HepG2 (cell line): ENCODE data around the gene RNLS. TPM values are rescaled to one million over a fixed set of nuclear protein-coding genes. Genes with fewer than 3 reads are reported as not detected.

Experiments used
- ATAC-seq: fragments of 200-7000 bp; cut with Tn5 transposase; 3 replicates; pipeline ENCODE4 v1.9.1; 2020; ENCODE audit warnings: mild to moderate bottlenecking, moderate library complexity
- BruUV-seq: library from RNA; stranded (reverse); fragments of 400-500 nt; replicated peaks from 2 replicates; lab custom pipeline; 2021; lab: Mats Ljungman, UMichigan
- CTCF ChIA-PET: fragments of 300-600 bp; formaldehyde crosslinking; extraction: SDS; loops from one replicate; lab custom pipeline; 2021; ENCODE audit warnings: low total read pairs, inconsistent platforms, low intra/inter-chr PET ratio; lab: Yijun Ruan, JAX
- POLR2A ChIA-PET: fragments of 350-600 bp; sonication (Branson Sonifier 250); formaldehyde crosslinking; loops from one replicate; lab custom pipeline; 2020; ENCODE audit warnings: antibody characterized with exemption, inconsistent platforms; lab: Yijun Ruan, JAX
- DNase-seq: peaks from one replicate; pipeline ENCODE4 v3.0.0-alpha.2; 2015; ENCODE audit warnings: low spot score
- FAIRE-seq: peaks from 3 replicates; lab custom pipeline; 2011; peaks lifted over from hg19 to GRCh38; lab: Jason Lieb, UNC
- H2AFZ ChIP-seq: one replicate; pipeline ENCODE4 v1.6.1; 2011; ENCODE audit warnings: low read length, inconsistent platforms
- H3K27ac ChIP-seq: fragments of 300-600 bp; 3 replicates; pipeline ENCODE4 v1.8.0; 2011; ENCODE audit warnings: mixed run types, mild to moderate bottlenecking, mixed read lengths, low read length, inconsistent platforms; ENCODE audit not compliant: insufficient read depth; ENCODE audit errors: extremely low read length
- H3K27me3 ChIP-seq, 2 experiments: fragments of 200-600 bp in 1 of 2; 2 replicates in 1 of 2; 3 replicates in 1 of 2; pipeline versions ENCODE4 v1.6.0 to v1.8.0; 2011; ENCODE audit warnings: low read length in 2 of 2, mild to moderate bottlenecking in 2 of 2, moderate library complexity in 2 of 2, inconsistent platforms in 1 of 2; ENCODE audit not compliant: insufficient read depth in 2 of 2, control insufficient read depth in 1 of 2
- H3K36me3 ChIP-seq, 2 experiments: fragments of 200-600 bp in 1 of 2; replicated peaks in 1 of 2; 2 replicates in 1 of 2; 3 replicates in 1 of 2; pipeline versions ENCODE4 v1.5.1 to v1.8.0; 2011; ENCODE audit warnings: low read length in 2 of 2, inconsistent platforms in 1 of 2; ENCODE audit not compliant: insufficient read depth in 2 of 2, control insufficient read depth in 1 of 2
- H3K4me1 ChIP-seq: 2 replicates; pipeline ENCODE4 v1.5.1; 2012; ENCODE audit warnings: low read length, inconsistent platforms; ENCODE audit not compliant: insufficient read depth
- H3K4me2 ChIP-seq: 2 replicates; pipeline ENCODE4 v1.6.0; 2011; ENCODE audit warnings: low read depth, low read length, inconsistent platforms
- H3K4me3 ChIP-seq, 3 experiments: fragments of 200-600 bp in 1 of 3; sonication (generic), shearing (Covaris generic) in 1 of 3; replicated peaks in 1 of 3; 2 replicates each; pipeline ENCODE4 v1.5.1; 2011 to 2016; ENCODE audit warnings: low read length in 3 of 3, inconsistent platforms in 2 of 3, low read depth in 2 of 3, mild to moderate bottlenecking in 2 of 3, control low read depth in 1 of 3, mixed read lengths in 1 of 3; ENCODE audit not compliant: insufficient read depth in 1 of 3
- H3K79me2 ChIP-seq: one replicate; pipeline ENCODE4 v1.6.1; 2011; ENCODE audit warnings: low read length, inconsistent platforms; ENCODE audit not compliant: insufficient read depth
- H3K9ac ChIP-seq: 2 replicates; pipeline ENCODE4 v1.6.0; 2011; ENCODE audit warnings: mild to moderate bottlenecking, low read depth, low read length, inconsistent platforms; ENCODE audit not compliant: insufficient read depth
- H3K9me3 ChIP-seq: 2 replicates; pipeline ENCODE4 v1.5.1; 2012; ENCODE audit warnings: mild to moderate bottlenecking, low read length
- H4K20me1 ChIP-seq: 2 replicates; pipeline ENCODE4 v1.6.0; 2011; ENCODE audit warnings: inconsistent platforms, mild to moderate bottlenecking, low read length, moderate library complexity; ENCODE audit not compliant: insufficient read depth
- CBFB ChIP-seq: sonication (generic); formaldehyde crosslinking; IDR thresholded peaks from 2 replicates; pipeline ENCODE4 v1.4.0; 2020; ENCODE audit warnings: missing genetic modification reagents
- HNF4A ChIP-seq: sonication (generic); formaldehyde crosslinking; IDR thresholded peaks from 2 replicates; pipeline ENCODE4 v1.4.0; 2020; ENCODE audit warnings: missing genetic modification reagents
- HOXA3 ChIP-seq: sonication (generic); formaldehyde crosslinking; IDR thresholded peaks from 2 replicates; pipeline ENCODE4 v1.5.0; 2020; ENCODE audit warnings: missing genetic modification reagents
- MATR3 ChIP-seq: sonication (generic); formaldehyde crosslinking; IDR thresholded peaks from 2 replicates; pipeline ENCODE4 v1.4.0; 2020; ENCODE audit warnings: missing genetic modification reagents
- MBNL3 ChIP-seq: fragments of 250-450 bp; sonication (Bioruptor Pico); conservative IDR thresholded peaks from 2 replicates; pipeline ENCODE4 v1.8.0; 2022; ENCODE audit warnings: mild to moderate bottlenecking, inconsistent platforms
- MIER2 ChIP-seq: IDR thresholded peaks from 2 replicates; pipeline ENCODE4 v1.6.1; 2016; ENCODE audit warnings: missing biosample characterization, missing genetic modification reagents
- MXD1 ChIP-seq: sonication (generic); formaldehyde crosslinking; IDR thresholded peaks from 2 replicates; pipeline ENCODE4 v1.4.0; 2020; ENCODE audit warnings: mild to moderate bottlenecking, missing genetic modification reagents
- NBN ChIP-seq: fragments of 450-650 bp; conservative IDR thresholded peaks from 2 replicates; pipeline ENCODE4 v1.6.1; 2017
- RFX1 ChIP-seq: fragments of 450-650 bp; IDR thresholded peaks from 2 replicates; pipeline ENCODE4 v1.6.1; 2017
- ZFP36 ChIP-seq: fragments of 150-350 bp; IDR thresholded peaks from 2 replicates; pipeline ENCODE4 v1.6.1; 2018; ENCODE audit warnings: borderline replicate concordance, low read length, low read depth; ENCODE audit not compliant: partially characterized antibody
- ZNF124 ChIP-seq: sonication (generic); formaldehyde crosslinking; IDR thresholded peaks from 2 replicates; pipeline ENCODE4 v1.4.0; 2020; ENCODE audit warnings: missing genetic modification reagents
- ZNF282 ChIP-seq: fragments of 450-650 bp; IDR thresholded peaks from 2 replicates; pipeline ENCODE4 v1.6.1; 2018; ENCODE audit not compliant: partially characterized antibody
- ZNF30 ChIP-seq: sonication (generic); formaldehyde crosslinking; IDR thresholded peaks from 2 replicates; pipeline ENCODE4 v1.5.0; 2020; ENCODE audit warnings: mild to moderate bottlenecking, missing genetic modification reagents
- ZNF678 ChIP-seq: sonication (generic); formaldehyde crosslinking; IDR thresholded peaks from 2 replicates; pipeline ENCODE4 v1.4.0; 2020; ENCODE audit warnings: mild to moderate bottlenecking, missing genetic modification reagents
- ZNF75D ChIP-seq: sonication (generic); formaldehyde crosslinking; IDR thresholded peaks from 2 replicates; pipeline ENCODE4 v1.8.1; 2023; ENCODE audit warnings: missing genetic modification reagents, mild to moderate bottlenecking, borderline replicate concordance
- ZNF839 ChIP-seq: sonication (generic); formaldehyde crosslinking; IDR thresholded peaks from 2 replicates; pipeline ENCODE4 v1.4.0; 2020; ENCODE audit warnings: missing genetic modification reagents, mild to moderate bottlenecking, borderline replicate concordance
- WGBS: methylation state at CpG from one replicate; pipeline ENCODE4 v1.1.6; 2017; ENCODE audit warnings: low lambda C conversion rate; 5-methylcytosine and 5-hydroxymethylcytosine counted together
- in situ Hi-C: cut with HindIII; loops from 2 replicates; pipeline ENCODE4 v1.10.0; 2017; ENCODE audit warnings: low pct_unique_long_range_greater_than_20kb; ENCODE audit not compliant: extremely low pct_ligation_motif_present
- intact Hi-C: fragments of 100-400 bp; cut with micrococcal nuclease; formaldehyde crosslinking; loops from one replicate; pipeline ENCODE4 v1.10.0; 2022; ENCODE audit not compliant: unreplicated experiment
- polyA plus RNA-seq, 8 experiments: library from polyadenylated mRNA; depleted of rRNA in 3 of 8; stranded (reverse) in 7 of 8; unstranded in 1 of 8; fragments of >200 nt; fragmentation: Illumina TruSeq in 4 of 8; extraction: Trizol in 4 of 8; gene quantifications; 2 replicates each; pipeline versions ENCODE4 v1.2.1 to v1.2.3, GENCODE V29; 2011 to 2016; ENCODE audit warnings: low read depth in 4 of 8, missing spikeins in 1 of 8, mixed read lengths in 1 of 8; ENCODE audit not compliant: insufficient read depth in 1 of 8
- total RNA-seq, 5 experiments: library from RNA; depleted of rRNA; stranded (reverse); fragments of >200 nt; fragmentation: Illumina TruSeq; extraction: Trizol; gene quantifications; 2 replicates each; pipeline ENCODE4 v1.2.3, GENCODE V29; 2016; ENCODE audit warnings: low read depth in 1 of 5
- TF ChIP-seq, protein P1 (sequence below): sonication (generic); formaldehyde crosslinking; IDR thresholded peaks from 2 replicates; pipeline ENCODE4 v1.5.1; 2020; ENCODE audit warnings: missing genetic modification reagents, mild to moderate bottlenecking, borderline replicate concordance
- TF ChIP-seq, protein P2 (sequence below), 2 experiments: sonication (generic) in 1 of 2; formaldehyde crosslinking in 1 of 2; IDR thresholded peaks; 2 replicates each; pipeline versions ENCODE4 v1.4.0 to v1.6.1; 2018 to 2020; ENCODE audit warnings: missing genetic modification reagents in 2 of 2, borderline replicate concordance in 1 of 2, low read depth in 1 of 2, mild to moderate bottlenecking in 1 of 2, missing biosample characterization in 1 of 2

Gene RNLS
- total and polyA plus RNA-seq, 2 of the 13 experiments (the other 11 are each of a cell fraction or from before 2014, with no cell fraction given): not detected

DNA sequence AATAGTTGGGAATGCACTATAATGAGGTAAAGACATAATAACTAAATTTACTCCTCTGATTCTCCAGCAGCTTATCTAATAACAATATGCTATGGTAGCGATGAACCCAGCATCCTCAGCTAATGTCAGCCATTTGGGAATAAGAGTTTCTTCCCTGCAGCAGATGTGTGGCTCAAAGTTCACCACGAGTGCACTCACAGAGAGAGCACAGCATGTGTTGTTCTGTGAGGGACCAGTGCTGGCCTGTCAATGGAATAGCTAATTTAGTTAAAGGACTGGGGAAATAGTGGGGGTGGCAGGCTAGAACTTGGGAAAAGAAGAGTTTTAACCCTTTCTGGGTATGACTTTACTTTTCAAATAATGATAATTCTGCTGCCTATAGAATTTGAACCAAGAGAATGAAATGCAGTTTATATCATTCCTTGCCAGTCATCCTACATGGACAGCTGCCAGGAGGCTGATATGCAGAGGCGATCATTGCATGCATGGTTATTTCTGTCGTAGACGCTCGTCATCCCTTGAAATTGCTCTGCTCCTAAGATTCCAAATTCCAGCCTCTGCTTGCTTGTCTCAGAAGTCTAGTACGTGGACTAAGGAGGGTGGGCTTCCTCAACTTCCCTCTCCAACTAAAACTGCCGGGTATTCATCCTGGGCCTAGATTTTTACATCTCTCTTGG lies 355.6 kb downstream of the RNLS start:
- H3K27ac ChIP-seq: no peak overlapping the region

GRCh38 chr10:88226891-88227290 lies 356.2 kb downstream of the RNLS start:
- 43% methylated on average over 1 of the region's 1 CpG for WGBS
- Histone ChIP-seq H3K27me3 (no peaks in the 10 kb centered on the region; a peak in 1 of 5 replicates), H3K79me2 (no peaks in the 10 kb centered on the region), H3K4me1 (peaks cover 20% of the 10 kb centered on the region), H2AFZ (no peak overlapping the region), H3K4me3 (no peak overlapping the region), H3K9me3 (no peaks in the 10 kb centered on the region), H4K20me1 (no peaks in the 10 kb centered on the region), H3K36me3 (no peaks in the 10 kb centered on the region), H3K4me2 (no peak overlapping the region), H3K9ac (no peak overlapping the region), H3K27ac (no peak overlapping the region)
- no peak for ATAC-seq
- intact Hi-C loops: loop anchor here (10.0 kb wide), 1 partner anchor 1922 kb away; no protein-coding TSS in a partner anchor
- CTCF ChIA-PET: no interaction called here
- no TSS peak for BruUV-seq
- POLR2A ChIA-PET: no interaction called here
- in situ Hi-C loops: no loop called here
- DNase-seq: no peak
- no peak for FAIRE-seq
- TF ChIP-seq MATR3: no peak
- TF ChIP-seq MIER2 (CRISPR knock-in tag): no peak
- TF ChIP-seq ZFP36: no peak
- no peak for TF ChIP-seq ZNF282
- no peak for TF ChIP-seq CBFB (CRISPR knock-in tag)
- no peak for TF ChIP-seq MBNL3 (CRISPR knock-in tag)
- no peak for TF ChIP-seq ZNF678 (CRISPR knock-in tag)
- no peak for TF ChIP-seq ZNF75D (CRISPR knock-in tag)
- TF ChIP-seq RFX1: no peak
- no peak for TF ChIP-seq NBN
- TF ChIP-seq, protein P1, sequence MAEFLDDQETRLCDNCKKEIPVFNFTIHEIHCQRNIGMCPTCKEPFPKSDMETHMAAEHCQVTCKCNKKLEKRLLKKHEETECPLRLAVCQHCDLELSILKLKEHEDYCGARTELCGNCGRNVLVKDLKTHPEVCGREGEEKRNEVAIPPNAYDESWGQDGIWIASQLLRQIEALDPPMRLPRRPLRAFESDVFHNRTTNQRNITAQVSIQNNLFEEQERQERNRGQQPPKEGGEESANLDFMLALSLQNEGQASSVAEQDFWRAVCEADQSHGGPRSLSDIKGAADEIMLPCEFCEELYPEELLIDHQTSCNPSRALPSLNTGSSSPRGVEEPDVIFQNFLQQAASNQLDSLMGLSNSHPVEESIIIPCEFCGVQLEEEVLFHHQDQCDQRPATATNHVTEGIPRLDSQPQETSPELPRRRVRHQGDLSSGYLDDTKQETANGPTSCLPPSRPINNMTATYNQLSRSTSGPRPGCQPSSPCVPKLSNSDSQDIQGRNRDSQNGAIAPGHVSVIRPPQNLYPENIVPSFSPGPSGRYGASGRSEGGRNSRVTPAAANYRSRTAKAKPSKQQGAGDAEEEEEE (CRISPR knock-in tag): no peak
- TF ChIP-seq, protein P2, sequence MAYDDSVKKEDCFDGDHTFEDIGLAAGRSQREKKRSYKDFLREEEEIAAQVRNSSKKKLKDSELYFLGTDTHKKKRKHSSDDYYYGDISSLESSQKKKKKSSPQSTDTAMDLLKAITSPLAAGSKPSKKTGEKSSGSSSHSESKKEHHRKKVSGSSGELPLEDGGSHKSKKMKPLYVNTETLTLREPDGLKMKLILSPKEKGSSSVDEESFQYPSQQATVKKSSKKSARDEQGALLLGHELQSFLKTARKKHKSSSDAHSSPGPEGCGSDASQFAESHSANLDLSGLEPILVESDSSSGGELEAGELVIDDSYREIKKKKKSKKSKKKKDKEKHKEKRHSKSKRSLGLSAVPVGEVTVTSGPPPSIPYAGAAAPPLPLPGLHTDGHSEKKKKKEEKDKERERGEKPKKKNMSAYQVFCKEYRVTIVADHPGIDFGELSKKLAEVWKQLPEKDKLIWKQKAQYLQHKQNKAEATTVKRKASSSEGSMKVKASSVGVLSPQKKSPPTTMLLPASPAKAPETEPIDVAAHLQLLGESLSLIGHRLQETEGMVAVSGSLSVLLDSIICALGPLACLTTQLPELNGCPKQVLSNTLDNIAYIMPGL (CRISPR knock-in tag; IDR thresholded peaks at IDR 0.05; ENCODE audit: borderline replicate concordance in 1 of 2, low read depth in 1 of 2): no peak

More for the DNA sequence above, 355.6 kb downstream of the RNLS start:
- no peaks in the 10 kb centered on the region; a peak in 1 of 5 replicates for H3K27me3 ChIP-seq
- H3K79me2 ChIP-seq: no peaks in the 10 kb centered on the region
- H3K36me3 ChIP-seq: no peaks in the 10 kb centered on the region
- ATAC-seq: peak; percentile 72
- no peak overlapping the region for H3K4me2 ChIP-seq
- POLR2A ChIA-PET: no interaction called here
- FAIRE-seq: no peak
- no peaks in the 10 kb centered on the region for H4K20me1 ChIP-seq
- no TSS peak for BruUV-seq
- TF ChIP-seq HNF4A (CRISPR knock-in tag): peak; percentile 59
- TF ChIP-seq ZNF30 (CRISPR knock-in tag): no peak
- no peak for TF ChIP-seq ZNF124 (CRISPR knock-in tag)
- TF ChIP-seq HOXA3 (CRISPR knock-in tag): no peak
- no peak for TF ChIP-seq ZNF839
- TF ChIP-seq MXD1 (CRISPR knock-in tag): no peak
- TF ChIP-seq, all 625 proteins: peak for 1
- CTCF ChIA-PET: no interaction called here
- in situ Hi-C loops (no loop called here), intact Hi-C loops (loop anchor here (10.0 kb wide), 1 partner anchor 1923 kb away; no protein-coding TSS in a partner anchor)
- WGBS: 53% methylated on average over 8 of the region's 8 CpGs
- Histone ChIP-seq H3K4me3 (no peak overlapping the region), H3K4me1 (peaks cover 20% of the 10 kb centered on the region), H3K9me3 (no peaks in the 10 kb centered on the region), H2AFZ (no peak overlapping the region), H3K9ac (no peak overlapping the region)
- no peak for DNase-seq
